Fibroblast of skin of scalp (primary cell): ENCODE results near the gene TANC1.
"Not testable (repeated sequence)": the region's sequence is repeated elsewhere in the genome, so short reads cannot be mapped to it uniquely, and the experiment has no call there.

Experiments used
- DNase-seq: peaks from one replicate; pipeline ENCODE4 v3.0.0-alpha.2; 2013

The TANC1 gene

GRCh38 chr2:159091381-159091780 lies 122.9 kb downstream of the TANC1 start:
- peak; percentile 83 for DNase-seq

DNA sequence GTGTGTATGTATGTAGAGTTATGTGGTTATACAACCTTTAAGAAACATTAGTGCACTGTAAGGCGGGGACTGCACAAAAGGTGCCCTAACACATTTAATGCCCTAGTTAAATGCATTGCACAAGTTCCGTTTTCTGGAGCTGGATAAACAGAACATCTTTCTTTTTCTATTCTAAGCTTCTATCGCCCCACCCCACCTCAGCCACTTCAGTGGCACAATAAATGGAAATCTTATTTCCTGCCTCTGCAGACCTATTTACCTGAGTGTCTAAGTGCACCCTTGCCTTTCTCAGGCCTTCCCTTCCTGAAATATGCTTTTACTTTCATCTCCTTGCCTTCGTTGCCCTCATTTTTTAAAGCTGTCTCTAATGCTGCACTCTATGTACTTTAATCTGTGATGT lies 123.5 kb downstream of the TANC1 start:
- no peak for DNase-seq

DNA sequence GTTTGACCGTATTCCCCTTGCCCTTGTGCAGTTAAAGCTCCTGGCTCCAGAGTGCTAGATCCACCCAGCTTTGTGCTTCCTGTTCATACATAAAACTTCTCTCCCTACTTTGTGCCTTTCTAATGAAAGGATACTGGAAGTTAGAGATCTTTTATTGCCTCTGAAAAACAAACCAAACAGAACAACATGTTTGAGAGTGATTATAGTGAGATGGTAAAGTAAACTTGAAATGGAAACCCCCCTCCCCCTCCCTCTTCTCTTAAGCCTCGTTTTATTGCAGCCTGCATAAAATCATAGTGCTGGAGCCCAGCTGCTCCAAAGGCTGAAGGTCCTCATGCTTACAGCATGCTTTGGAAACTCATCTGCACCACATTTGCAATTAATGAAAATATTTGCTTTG lies 125.1 kb downstream of the TANC1 start:
- DNase-seq: no peak

DNA sequence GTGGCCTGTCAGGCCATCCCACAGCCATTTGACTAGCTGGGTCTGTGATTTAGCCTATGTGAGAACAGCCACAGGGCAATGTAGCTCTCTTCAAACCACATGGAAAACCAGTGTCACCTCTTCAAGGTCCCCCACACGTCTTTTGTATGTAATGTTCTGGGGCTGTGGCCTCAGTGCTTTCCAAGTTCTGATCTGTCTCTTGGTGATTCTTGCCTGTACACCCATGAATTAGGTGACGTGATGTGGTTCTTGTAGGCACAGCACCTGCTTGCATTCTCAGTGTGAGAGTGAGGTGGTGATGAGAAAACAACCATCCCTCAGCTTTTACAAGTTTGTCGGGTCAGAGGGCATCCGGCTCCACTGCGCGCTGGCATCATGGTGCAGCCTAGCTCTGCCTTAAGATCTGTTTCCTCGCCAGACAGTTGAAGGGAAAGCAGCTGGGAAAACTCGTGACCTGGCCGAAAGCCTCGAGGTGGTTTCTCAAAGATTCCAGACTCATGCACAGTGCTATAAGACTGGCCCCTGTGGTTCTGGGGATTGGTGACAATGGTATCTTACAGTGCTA lies 125.8 kb downstream of the TANC1 start:
- DNase-seq: no peak

DNA sequence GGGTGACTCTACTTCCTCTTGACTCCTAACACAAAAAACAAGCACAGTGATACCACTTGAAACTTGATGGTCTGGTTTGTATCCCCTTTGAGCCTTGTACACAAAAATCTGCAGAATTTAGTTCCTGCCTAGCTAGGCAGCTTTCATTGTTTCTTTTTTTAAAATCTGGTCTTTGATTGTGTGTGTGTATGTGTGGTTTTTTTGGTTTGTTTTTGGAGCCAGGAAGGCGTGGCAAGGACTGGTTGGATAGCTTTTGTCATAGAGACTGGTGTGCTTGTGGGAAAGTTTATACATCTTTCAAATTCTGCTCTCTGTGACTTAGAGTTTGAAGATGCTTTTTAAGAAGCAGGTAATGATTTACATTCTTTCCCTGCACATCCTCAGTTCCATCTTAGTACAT lies 127.4 kb downstream of the TANC1 start:
- DNase-seq: no peak

DNA sequence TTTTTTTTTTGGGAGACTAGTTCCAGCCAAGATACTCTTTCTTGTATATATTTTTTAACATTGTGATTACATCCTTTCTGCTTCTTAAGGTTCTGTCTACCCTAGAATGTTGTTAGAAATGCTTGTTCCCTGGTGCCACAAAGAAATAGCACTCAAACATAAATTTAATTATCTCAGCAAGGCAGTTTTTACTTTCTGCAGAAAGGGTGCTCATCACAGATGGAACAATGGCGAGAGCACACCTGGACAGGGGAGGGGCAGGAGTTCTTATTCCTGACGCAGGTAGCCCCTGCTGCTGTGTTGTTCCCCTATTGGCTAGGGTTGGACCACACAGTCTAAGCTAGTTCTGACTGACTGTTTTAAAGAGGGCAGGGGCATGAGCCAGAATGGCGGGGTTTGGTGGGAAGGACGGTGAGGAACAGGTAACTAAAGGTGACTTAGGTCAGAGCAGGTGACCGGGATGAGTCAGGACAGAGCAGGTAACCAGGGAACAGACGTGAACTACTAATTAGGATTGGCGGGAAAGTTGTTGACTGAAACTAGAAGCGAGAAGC lies 127.9 kb downstream of the TANC1 start:
- not testable (repeated sequence) for DNase-seq

- DNase-seq: no peak
Observed at GRCh38 chr2:159096901-159097300, 128.5 kb downstream of the TANC1 start.

DNA sequence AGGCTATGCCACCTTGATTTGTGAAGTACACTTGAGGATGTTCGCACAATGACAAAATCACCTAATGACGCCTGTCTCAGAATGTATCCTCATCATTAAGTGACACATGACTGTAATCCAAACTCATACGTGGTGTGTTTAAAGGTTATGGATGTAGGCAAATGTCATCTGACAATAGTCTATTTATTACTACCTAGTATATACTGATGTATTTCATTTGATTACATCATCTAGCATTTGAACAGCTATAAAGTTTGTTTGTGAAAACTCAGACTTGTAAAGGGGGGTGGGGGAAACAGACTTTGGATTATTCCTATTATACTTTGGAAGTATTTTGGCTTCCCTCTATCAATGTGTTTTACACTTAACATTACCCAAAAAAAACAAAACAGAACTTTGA lies 129.9 kb downstream of the TANC1 start:
- no peak for DNase-seq

GRCh38 chr2:159098921-159099411 lies 130.5 kb downstream of the TANC1 start:
- no peak for DNase-seq

GRCh38 chr2:159101755-159102489 lies 133.5 kb downstream of the TANC1 start:
- DNase-seq: no peak

DNA sequence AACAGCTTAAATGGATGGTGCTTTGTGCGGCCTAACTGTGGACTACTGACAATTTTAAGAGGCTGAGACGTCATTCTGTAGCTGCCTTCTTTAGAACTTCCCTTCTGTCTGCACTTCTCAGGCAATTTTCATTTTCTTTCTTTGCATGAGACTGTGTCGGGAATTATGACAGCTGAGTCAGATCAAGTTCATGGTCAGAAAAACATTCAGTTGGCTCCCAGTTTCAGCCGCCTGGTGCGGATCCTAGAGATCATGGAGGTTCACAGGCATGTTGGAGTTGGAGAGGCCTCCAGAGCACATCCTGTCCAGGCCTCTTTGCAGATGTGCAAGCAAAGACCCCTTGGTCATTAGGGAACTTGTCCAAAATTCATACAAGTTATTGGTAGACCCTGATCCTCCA lies 135.0 kb downstream of the TANC1 start:
- DNase-seq: no peak

- DNase-seq: peak; percentile 84
Observed at GRCh38 chr2:159106109-159106508, 137.7 kb downstream of the TANC1 start.

DNA sequence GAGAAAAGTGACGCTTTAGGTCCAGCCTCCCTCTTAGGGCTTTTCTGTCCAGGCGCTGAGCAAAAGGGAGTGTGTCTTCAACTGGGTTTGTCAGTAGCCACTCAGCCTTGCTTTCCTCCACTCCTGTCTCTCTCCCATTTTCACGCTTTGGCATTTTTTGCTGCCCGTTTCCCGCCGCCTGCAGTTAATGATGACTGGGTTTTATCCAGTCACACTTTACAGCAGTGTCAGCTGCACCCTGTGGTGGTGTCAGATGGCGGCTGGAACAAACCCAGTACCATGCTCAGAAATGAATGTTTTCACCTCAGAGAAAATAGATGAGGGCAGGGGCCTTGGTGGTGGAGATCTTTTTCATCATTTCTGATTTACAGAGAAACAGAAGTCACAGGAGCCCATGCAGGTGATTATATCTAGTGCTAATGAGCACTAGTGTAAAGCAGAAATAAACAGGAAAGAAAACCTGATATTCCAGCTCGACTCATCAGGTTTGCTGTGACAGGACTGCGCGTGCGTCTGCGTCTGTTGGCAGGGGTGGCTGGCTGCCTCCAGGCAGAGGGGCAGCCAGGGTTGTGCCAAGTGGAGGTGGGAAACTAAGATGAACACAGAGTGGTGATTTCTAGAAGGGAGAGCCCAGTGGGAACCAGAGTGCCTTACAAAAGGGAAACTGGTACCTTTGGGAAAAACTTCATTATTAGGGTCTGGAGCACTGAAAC lies 139.9 kb downstream of the TANC1 start:
- no peak for DNase-seq

DNA sequence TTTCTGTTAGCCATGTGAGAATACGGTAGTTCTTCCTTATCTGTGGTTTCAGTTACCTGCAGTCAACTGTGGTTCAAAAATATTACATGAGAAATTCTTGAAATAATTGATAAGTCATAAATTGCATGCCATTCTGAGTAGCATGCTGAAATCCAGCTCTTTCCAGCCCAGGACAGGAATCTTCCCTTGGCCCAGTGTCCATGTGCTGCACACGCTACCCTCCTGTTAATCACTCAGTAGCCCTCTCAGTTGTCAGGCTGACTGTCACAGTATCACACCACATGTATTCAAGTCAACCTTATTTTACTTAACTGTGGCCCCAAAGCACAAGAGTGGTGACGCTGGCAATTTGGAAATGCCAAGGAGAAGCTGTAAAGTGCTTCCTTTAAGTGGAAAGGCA lies 141.1 kb downstream of the TANC1 start:
- no peak for DNase-seq

GRCh38 chr2:159110784-159111183 lies 142.3 kb downstream of the TANC1 start:
- DNase-seq: no peak

- DNase-seq: no peak
Observed at GRCh38 chr2:159111346-159111927, 143.0 kb downstream of the TANC1 start.

- no peak for DNase-seq
Observed at GRCh38 chr2:159114835-159115234, 146.4 kb downstream of the TANC1 start.

DNA sequence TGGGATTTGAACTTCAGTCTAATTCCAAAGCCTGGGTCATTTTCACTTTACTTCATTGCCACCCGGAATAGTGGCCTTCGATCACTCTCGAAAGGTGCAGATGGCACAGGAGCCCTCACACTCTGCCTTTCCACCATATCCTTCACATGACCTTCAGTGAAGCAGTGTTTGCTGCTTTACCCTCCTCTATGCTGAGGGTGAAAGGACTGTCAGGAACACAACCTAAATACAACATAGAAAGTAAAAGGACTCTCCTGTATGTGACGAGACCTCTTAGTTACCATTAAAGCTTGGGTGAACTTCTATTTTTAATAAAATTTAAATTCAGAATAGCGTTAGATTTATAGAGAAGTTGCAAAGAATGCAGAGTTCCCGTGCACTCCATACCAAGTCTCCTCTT lies 148.5 kb downstream of the TANC1 start:
- DNase-seq: no peak

DNA sequence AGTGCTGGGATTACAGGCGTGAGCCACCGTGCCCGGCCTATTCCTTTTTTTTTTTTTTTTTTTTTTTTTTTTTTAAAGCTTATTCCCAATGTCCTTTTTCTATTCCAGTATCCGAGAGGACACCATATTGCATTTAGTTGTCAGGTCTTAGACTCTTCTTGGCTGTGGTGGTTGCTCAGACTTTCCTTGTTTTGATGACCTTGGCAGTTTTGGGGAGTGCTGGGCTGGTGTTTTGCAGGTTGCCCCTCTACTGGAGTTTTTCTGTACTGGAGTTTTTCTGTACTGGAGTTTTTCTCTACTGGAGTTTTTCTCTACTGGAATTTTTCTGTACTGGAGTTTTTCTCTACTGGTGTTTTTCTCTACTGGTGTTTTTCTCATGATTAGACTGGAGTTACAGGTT lies 149.2 kb downstream of the TANC1 start:
- DNase-seq: no peak

DNA sequence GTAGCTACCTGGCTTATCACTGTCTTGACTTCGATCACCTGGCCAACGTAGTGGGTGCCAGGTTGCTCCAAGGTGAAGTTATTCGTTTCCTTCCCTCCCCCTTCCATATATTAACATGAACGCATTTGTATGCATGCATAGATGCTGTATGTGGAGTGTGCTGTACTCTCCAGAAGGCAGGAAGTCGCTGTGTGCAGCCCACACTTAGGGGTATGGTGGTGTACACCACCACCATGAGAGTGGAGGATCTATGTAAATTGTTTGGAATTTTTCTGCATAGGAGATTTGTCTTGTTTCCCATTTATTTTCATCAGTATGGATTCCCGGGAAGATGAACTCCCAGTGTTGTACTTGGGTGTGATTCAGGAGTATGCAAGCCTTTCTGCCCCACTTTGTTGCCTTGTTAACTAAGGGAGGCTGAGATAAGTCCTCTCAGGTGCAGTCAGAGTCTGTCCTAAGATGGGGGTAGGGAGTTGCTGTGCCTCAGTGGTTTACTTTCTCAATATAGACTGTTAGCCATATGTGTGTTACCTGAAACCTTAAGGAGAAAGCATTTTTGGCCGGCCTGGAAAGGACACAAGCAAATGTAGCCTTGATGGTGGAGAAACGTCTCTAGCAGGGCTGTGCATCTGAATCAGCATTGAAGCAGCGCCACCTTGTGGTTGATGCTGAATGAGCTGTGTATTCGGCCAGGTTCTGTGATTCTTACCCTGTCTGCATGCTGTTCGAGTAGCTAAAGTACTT lies 149.8 kb downstream of the TANC1 start:
- DNase-seq: peak; percentile 83

- DNase-seq: no peak
Observed at GRCh38 chr2:159118859-159119500, 150.5 kb downstream of the TANC1 start.
